Heart left ventricle (tissue), 13 donors: ENCODE measurements around the gene MS4A18.

Source experiments
- CTCF ChIP-seq, 12 donors: fragments of 200-600 bp; sonication (generic) in 4 of 12; IDR thresholded peaks; one replicate each; pipeline versions ENCODE4 v1.5.0 to v1.8.0; 2018 to 2022; ENCODE audit warnings: antibody characterized with exemption in 12 of 12, mild to moderate bottlenecking in 5 of 12
- POLR2A ChIP-seq, 2 donors: fragments of 450-650 bp; IDR thresholded peaks; one replicate each; pipeline ENCODE4 v1.6.1; 2017; ENCODE audit warnings: antibody characterized with exemption in 2 of 2, mild to moderate bottlenecking in 2 of 2, moderate library complexity in 2 of 2
- donor health status: ischemic (EF 13 %, LVEDD 7.1; RV severe dilation, severe dysfunction).
- donor health status: DM: no; HTN: yes; CAD: no.
- donor health status: DM: no; HTN: no; CAD: no.
- donor health status: ischemic (EF 25% LVEDD 6.9; RV normal size, moderate dysfunction).
- donor health status: ischemic (EF 25% LVEDD 5.7; RV mildly dilated, moderate dysfunction).
- donor health status: ischemic (EF 35%, LVEDD 5.7; RV mildly dilated, moderate dysfunction).
- donor health status: nonischemic (EF 11% LVEDD 7.7; RV severe dilation, severe dysfunction).
- donor health status: DM: yes; HTN: yes; CAD: no.
- donor health status: PGD.
- donor health status: ischemic (EF 29% LVEDD 5.4; RV normal size, mild dysfunction).
- donor health status: nonischemic (EF 23%, LVEDD 6.1; RV moderate dilation, normal function).

GRCh38 chr11:60767388-60767811 lies 42.9 kb downstream of the MS4A18 start:
- TF ChIP-seq CTCF (IDR thresholded peaks at IDR 0.05): peak in 10 of 12 donors; percentile 14 to 48 (median 28)
- no peak for TF ChIP-seq POLR2A (IDR thresholded peaks at IDR 0.05)
